Astrocyte (in vitro differentiated cells and primary cell): ENCODE data around the gene FRMD4A.

Experiments
- EZH2 ChIP-seq: IDR thresholded peaks from 2 replicates; pipeline ENCODE4 v1.6.1; 2012; ENCODE audit warnings: mild to moderate bottlenecking, low read length, inconsistent platforms; ENCODE audit not compliant: insufficient read depth
- TF ChIP-seq, protein P1 (sequence below): IDR thresholded peaks from 2 replicates; pipeline ENCODE4 v1.5.1; 2011; ENCODE audit warnings: low read depth, mild to moderate bottlenecking, inconsistent platforms, low read length, moderate library complexity; ENCODE audit not compliant: insufficient read depth

DNA sequence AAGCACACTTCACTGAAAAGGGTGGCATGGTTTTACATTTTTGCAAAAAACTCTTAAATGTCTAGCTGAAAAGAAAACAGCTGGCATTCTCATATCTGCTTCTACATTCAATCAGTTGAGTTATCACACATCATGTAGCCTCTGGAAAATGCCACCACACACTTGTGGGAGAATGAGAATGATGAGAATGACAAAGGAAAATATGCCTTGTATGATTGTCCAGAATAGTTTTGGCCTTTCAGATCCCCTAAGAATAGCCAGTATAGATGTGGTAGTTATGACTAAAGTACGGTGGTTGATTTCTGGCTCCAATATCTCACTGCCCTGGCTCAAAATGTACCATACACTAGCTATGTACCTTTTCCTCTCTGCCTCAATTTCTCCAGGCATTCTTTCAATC lies 30.2 kb upstream of the FRMD4A start:
- TF ChIP-seq, protein P1, sequence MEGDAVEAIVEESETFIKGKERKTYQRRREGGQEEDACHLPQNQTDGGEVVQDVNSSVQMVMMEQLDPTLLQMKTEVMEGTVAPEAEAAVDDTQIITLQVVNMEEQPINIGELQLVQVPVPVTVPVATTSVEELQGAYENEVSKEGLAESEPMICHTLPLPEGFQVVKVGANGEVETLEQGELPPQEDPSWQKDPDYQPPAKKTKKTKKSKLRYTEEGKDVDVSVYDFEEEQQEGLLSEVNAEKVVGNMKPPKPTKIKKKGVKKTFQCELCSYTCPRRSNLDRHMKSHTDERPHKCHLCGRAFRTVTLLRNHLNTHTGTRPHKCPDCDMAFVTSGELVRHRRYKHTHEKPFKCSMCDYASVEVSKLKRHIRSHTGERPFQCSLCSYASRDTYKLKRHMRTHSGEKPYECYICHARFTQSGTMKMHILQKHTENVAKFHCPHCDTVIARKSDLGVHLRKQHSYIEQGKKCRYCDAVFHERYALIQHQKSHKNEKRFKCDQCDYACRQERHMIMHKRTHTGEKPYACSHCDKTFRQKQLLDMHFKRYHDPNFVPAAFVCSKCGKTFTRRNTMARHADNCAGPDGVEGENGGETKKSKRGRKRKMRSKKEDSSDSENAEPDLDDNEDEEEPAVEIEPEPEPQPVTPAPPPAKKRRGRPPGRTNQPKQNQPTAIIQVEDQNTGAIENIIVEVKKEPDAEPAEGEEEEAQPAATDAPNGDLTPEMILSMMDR: no peak
- no peak for TF ChIP-seq EZH2
